ENCODE measurements around the gene CPEB3.

Gene CPEB3

GRCh38 chr10:92177546-92177945 is 113.3 kb downstream of the CPEB3 start:
- no peak for TF ChIP-seq CTCF (IDR thresholded peaks at IDR 0.05; ENCODE audit: low read depth, low read length, missing control alignments)
- H3K4me3 ChIP-seq (replicated peaks; ENCODE audit: low read depth, low read length): no peak overlapping the region
- DNase-seq (ENCODE audit: extremely low read depth, low read depth): no peak

- no peak for DNase-seq (ENCODE audit: extremely low read depth, low read depth)
- TF ChIP-seq CTCF (IDR thresholded peaks at IDR 0.05; ENCODE audit: low read depth, low read length, missing control alignments): no peak
- H3K4me3 ChIP-seq (replicated peaks; ENCODE audit: low read depth, low read length): no peak overlapping the region
Observed at GRCh38 chr10:92175164-92175563, 115.7 kb downstream of the CPEB3 start.

- TF ChIP-seq CTCF (IDR thresholded peaks at IDR 0.05; ENCODE audit: low read depth, low read length, missing control alignments): no peak
- DNase-seq (ENCODE audit: extremely low read depth, low read depth): no peak
- H3K4me3 ChIP-seq (replicated peaks; ENCODE audit: low read depth, low read length): no peak overlapping the region
Observed at GRCh38 chr10:92173996-92174395, 116.9 kb downstream of the CPEB3 start.

GRCh38 chr10:92164036-92164696 is 126.7 kb downstream of the CPEB3 start:
- no peak overlapping the region for H3K4me3 ChIP-seq (replicated peaks; ENCODE audit: low read depth, low read length)
- TF ChIP-seq CTCF (IDR thresholded peaks at IDR 0.05; ENCODE audit: low read depth, low read length, missing control alignments): no peak
- no peak for DNase-seq (ENCODE audit: extremely low read depth, low read depth)

GRCh38 chr10:92162541-92162940 is 128.3 kb downstream of the CPEB3 start:
- no peak for TF ChIP-seq CTCF (IDR thresholded peaks at IDR 0.05; ENCODE audit: low read depth, low read length, missing control alignments)
- H3K4me3 ChIP-seq (replicated peaks; ENCODE audit: low read depth, low read length): no peak overlapping the region

GRCh38 chr10:92156874-92157773 is 133.8 kb downstream of the CPEB3 start:
- DNase-seq (ENCODE audit: extremely low read depth, low read depth): no peak
- H3K4me3 ChIP-seq (replicated peaks; ENCODE audit: low read depth, low read length): no peak overlapping the region
- TF ChIP-seq CTCF (IDR thresholded peaks at IDR 0.05; ENCODE audit: low read depth, low read length, missing control alignments): no peak

More at GRCh38 chr10:92162541-92162940, 128.3 kb downstream of the CPEB3 start:
- no peak for DNase-seq (ENCODE audit: extremely low read depth, low read depth)
